ENCODE data around the gene MAML2. TPM values are rescaled to one million over a fixed set of nuclear protein-coding genes. Genes with fewer than 3 reads are reported as not detected.

MAML2 gene
- total and polyA plus RNA-seq, 2 of the 8 experiments (the other 6 are each of a cell fraction or from before 2014, with no cell fraction given) = 3.8 to 6.6 TPM

DNA sequence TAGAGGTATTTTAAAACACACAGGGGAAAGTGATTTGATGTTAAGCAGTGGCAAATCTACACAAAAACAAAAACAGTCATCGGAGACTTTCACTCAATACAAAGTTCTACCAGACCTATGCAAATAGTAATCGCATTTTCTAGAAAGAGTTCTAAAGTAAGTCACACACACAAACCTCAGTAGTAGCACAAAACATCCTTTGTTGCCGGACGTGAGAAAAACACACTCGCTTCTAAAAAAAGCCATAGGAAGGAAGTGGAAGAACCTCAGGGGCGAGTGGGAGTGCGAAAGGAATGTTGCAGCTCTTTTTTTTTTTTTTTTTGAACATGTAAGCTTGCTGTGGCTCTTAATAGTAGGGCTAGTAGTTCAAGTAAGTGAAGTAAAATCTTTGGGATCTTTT is 88.9 kb downstream of the MAML2 start:
- no peak overlapping the region for H2BK5ac ChIP-seq (ENCODE audit: low read depth, low read length)
- H2AK5ac ChIP-seq (ENCODE audit: low read depth, low read length) = no peak overlapping the region
- no peak overlapping the region for H4K8ac ChIP-seq (ENCODE audit: extremely low read depth, insufficient read depth, low read length)
- no peaks in the 10 kb centered on the region for H3K9me3 ChIP-seq (ENCODE audit: insufficient read depth in 2 of 2, low read depth in 1 of 2, low read length in 1 of 2)
- no peak overlapping the region for H2BK120ac ChIP-seq (replicated peaks; ENCODE audit: low read depth, low read length)
- CTCF ChIA-PET (ENCODE audit: partially characterized antibody) = interaction anchor here (0.6 to 2.5 kb wide), 6 partner anchors 9 to 418 kb away, joined by 3 to 7 read pairs (median 4); no protein-coding TSS in a partner anchor
- H3K14ac ChIP-seq (ENCODE audit: insufficient read length) = no peak overlapping the region
- H3K23me2 ChIP-seq (ENCODE audit: low read depth, low read length) = no peaks in the 10 kb centered on the region
- no peak overlapping the region for H2BK20ac ChIP-seq (ENCODE audit: low read length)
- H3K4me3 ChIP-seq (ENCODE audit: extremely low read depth in 1 of 4, insufficient read depth in 2 of 4, low read depth in 3 of 4, low read length in 4 of 4) = no peak overlapping the region
- DNase-seq (ENCODE audit: low read depth in 1 of 2, low spot score in 2 of 2) (no peak), FAIRE-seq (no peak)
- no peak overlapping the region for H2BK15ac ChIP-seq (ENCODE audit: low read length)
- H3K27me3 ChIP-seq (replicated peaks in 1 of 4; ENCODE audit: control insufficient read depth in 3 of 4, extremely low read depth in 1 of 4, insufficient read depth in 3 of 4, low read length in 3 of 4) = no peaks in the 10 kb centered on the region; a peak in 1 of 7 replicates
- H2BK12ac ChIP-seq (ENCODE audit: low read depth, low read length) = no peak overlapping the region
- H3K4me1 ChIP-seq (replicated peaks in 1 of 4; ENCODE audit: control insufficient read depth in 3 of 4, insufficient read depth in 4 of 4, low read length in 3 of 4) = peaks cover 0 to 3% (median 0%) of the 10 kb centered on the region in 4 experiments; a peak in 2 of 7 replicates
- no peaks in the 10 kb centered on the region for H3K36me3 ChIP-seq (ENCODE audit: control insufficient read depth in 2 of 4, insufficient read depth in 4 of 4, low read length in 3 of 4)
- H3K4ac ChIP-seq (replicated peaks; ENCODE audit: insufficient read length, low read depth, low read length) = no peak overlapping the region
- H3K56ac ChIP-seq (replicated peaks; ENCODE audit: insufficient read length, low read depth, low read length) = no peak overlapping the region
- POLR2A ChIA-PET (ENCODE audit: partially characterized antibody) = interaction anchor here (0.6 to 4.4 kb wide), 3 partner anchors 11 to 331 kb away, joined by 3 to 20 read pairs (median 3); no protein-coding TSS in a partner anchor
- WGBS, 2 experiments (ENCODE audit: extremely low coverage in 1 of 2, insufficient coverage in 1 of 2, insufficient read length in 1 of 2, insufficient replicate concordance in 2 of 2, low coverage in 1 of 2, low lambda C conversion rate in 2 of 2, missing lambda C conversion rate in 1 of 2) = 61% methylated on average over 7 of the region's 7 CpGs; no CpG with 5 or more reads in 1 of the 2 experiments
- H3K79me2 ChIP-seq (ENCODE audit: control insufficient read depth in 1 of 2, insufficient read depth in 2 of 2, low read length in 2 of 2) = no peaks in the 10 kb centered on the region
- no peak overlapping the region for H3K18ac ChIP-seq (ENCODE audit: extremely low read depth, low read length)
- no peak overlapping the region for H4K91ac ChIP-seq (replicated peaks; ENCODE audit: insufficient read length, low read length)
- no peak overlapping the region for H2AFZ ChIP-seq (ENCODE audit: low read length)
- H3K79me1 ChIP-seq (ENCODE audit: low read depth, low read length) = no peaks in the 10 kb centered on the region
- no peak overlapping the region for H3K27ac ChIP-seq (ENCODE audit: low read depth, low read length)
- TF ChIP-seq TCF12 (IDR thresholded peaks at IDR 0.05; ENCODE audit: low read depth, low read length) (no peak), RXRA (IDR thresholded peaks at IDR 0.05; ENCODE audit: insufficient read depth, low read depth, low read length) (no peak), POLR2A (IDR thresholded peaks at IDR 0.05; ENCODE audit: control extremely low read depth in 1 of 2, low read depth in 2 of 2, low read length in 2 of 2) (no peak), CEBPB (IDR thresholded peaks at IDR 0.05; ENCODE audit: low read depth, low read length) (no peak), BRCA1 (IDR thresholded peaks at IDR 0.05; ENCODE audit: low read depth, low read length) (no peak), SIRT6 (IDR thresholded peaks at IDR 0.05; ENCODE audit: low read length) (no peak), HDAC6 (IDR thresholded peaks at IDR 0.05; ENCODE audit: low read depth, low read length) (no peak), SUZ12 (IDR thresholded peaks at IDR 0.05; ENCODE audit: low read length) (no peak), E2F6 (IDR thresholded peaks at IDR 0.05) (no peak), BACH1 (IDR thresholded peaks at IDR 0.05; ENCODE audit: low read length) (no peak), TBP (IDR thresholded peaks at IDR 0.05; ENCODE audit: low read depth, low read length) (no peak)
- no peaks in the 10 kb centered on the region for H4K20me1 ChIP-seq (replicated peaks in 1 of 2; ENCODE audit: control insufficient read depth in 1 of 2, insufficient read depth in 2 of 2, low read length in 2 of 2)
- H3K4me2 ChIP-seq (ENCODE audit: insufficient read depth in 1 of 2, low read depth in 2 of 2, low read length in 2 of 2) = no peak overlapping the region
- H3K23ac ChIP-seq (ENCODE audit: insufficient read length) = no peak overlapping the region
- peak overlapping the region in 1 of 4 experiments; percentile 5; a peak in 1 of 7 replicates for H3K9ac ChIP-seq (replicated peaks in 1 of 4; ENCODE audit: extremely low read depth in 1 of 4, low read depth in 3 of 4, low read length in 3 of 4)
- H4K5ac ChIP-seq (ENCODE audit: insufficient read length, low read depth, low read length) = no peak overlapping the region
